ENCODE data around the gene IQCK.

DNA sequence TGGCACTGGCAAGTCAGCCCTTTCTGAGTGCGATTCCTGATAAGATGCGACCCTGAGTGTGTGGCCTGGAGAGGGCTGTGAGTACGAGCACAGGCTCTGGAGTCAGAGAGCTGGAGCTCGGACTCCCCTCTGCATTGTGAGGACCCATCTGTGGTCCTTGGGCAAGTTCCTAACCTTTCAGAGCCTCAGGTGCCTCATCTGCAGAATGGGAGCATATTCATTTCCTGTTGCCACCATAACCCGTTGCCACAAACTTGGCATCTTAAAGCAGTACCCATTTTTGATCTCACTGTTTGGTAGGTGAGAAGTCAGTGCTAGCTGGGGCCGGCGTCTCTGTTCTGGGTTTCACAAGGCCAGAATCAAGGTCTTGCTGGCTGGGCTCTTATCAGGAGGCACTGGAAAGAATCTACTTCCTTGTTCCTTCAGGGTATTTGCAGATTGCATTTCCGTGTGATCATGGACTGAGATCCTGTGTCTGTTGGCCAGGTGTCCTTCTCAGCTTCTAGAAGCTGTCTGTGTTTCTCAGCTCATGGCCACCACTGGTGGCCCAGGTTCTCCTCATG is 20.2 kb upstream of the IQCK start:
- TF ChIP-seq, protein P1, sequence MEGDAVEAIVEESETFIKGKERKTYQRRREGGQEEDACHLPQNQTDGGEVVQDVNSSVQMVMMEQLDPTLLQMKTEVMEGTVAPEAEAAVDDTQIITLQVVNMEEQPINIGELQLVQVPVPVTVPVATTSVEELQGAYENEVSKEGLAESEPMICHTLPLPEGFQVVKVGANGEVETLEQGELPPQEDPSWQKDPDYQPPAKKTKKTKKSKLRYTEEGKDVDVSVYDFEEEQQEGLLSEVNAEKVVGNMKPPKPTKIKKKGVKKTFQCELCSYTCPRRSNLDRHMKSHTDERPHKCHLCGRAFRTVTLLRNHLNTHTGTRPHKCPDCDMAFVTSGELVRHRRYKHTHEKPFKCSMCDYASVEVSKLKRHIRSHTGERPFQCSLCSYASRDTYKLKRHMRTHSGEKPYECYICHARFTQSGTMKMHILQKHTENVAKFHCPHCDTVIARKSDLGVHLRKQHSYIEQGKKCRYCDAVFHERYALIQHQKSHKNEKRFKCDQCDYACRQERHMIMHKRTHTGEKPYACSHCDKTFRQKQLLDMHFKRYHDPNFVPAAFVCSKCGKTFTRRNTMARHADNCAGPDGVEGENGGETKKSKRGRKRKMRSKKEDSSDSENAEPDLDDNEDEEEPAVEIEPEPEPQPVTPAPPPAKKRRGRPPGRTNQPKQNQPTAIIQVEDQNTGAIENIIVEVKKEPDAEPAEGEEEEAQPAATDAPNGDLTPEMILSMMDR (IDR thresholded peaks at IDR 0.05) = no peak
- no peak for TF ChIP-seq POLR2A (IDR thresholded peaks at IDR 0.05)

Measured in right lobe of liver (tissue), 4 donors.